Duodenal mucosa (tissue), 2 donors: Measurements from ENCODE around the gene CAMK2G.

Experiments
- H3K27ac ChIP-seq: one replicate; pipeline ENCODE4 v1.7.0; 2013; ENCODE audit warnings: low read depth, low read length
- H3K27me3 ChIP-seq, 2 donors: one replicate each; pipeline ENCODE4 v1.7.0; 2013; ENCODE audit warnings: low read length in 2 of 2, control low read depth in 1 of 2; ENCODE audit not compliant: insufficient read depth in 2 of 2, control insufficient read depth in 1 of 2
- H3K36me3 ChIP-seq, 2 donors: one replicate each; pipeline ENCODE4 v1.7.0; 2013; ENCODE audit warnings: low read length in 2 of 2, control low read depth in 1 of 2; ENCODE audit not compliant: insufficient read depth in 2 of 2, control insufficient read depth in 1 of 2
- H3K4me1 ChIP-seq, 2 donors: one replicate each; pipeline ENCODE4 v1.7.0; 2013; ENCODE audit warnings: low read length in 2 of 2, control low read depth in 1 of 2; ENCODE audit not compliant: insufficient read depth in 2 of 2, control insufficient read depth in 1 of 2
- H3K4me3 ChIP-seq, 2 donors: one replicate each; pipeline ENCODE4 v1.7.0; 2013; ENCODE audit warnings: low read length in 2 of 2, low read depth in 1 of 2
- H3K9ac ChIP-seq, 2 donors: one replicate each; pipeline ENCODE4 v1.7.0; 2013; ENCODE audit warnings: low read length in 2 of 2, low read depth in 1 of 2
- H3K9me3 ChIP-seq, 2 donors: one replicate each; pipeline ENCODE4 v1.7.0; 2013; ENCODE audit warnings: low read length in 2 of 2, control low read depth in 1 of 2; ENCODE audit not compliant: control insufficient read depth in 1 of 2

The CAMK2G gene

DNA sequence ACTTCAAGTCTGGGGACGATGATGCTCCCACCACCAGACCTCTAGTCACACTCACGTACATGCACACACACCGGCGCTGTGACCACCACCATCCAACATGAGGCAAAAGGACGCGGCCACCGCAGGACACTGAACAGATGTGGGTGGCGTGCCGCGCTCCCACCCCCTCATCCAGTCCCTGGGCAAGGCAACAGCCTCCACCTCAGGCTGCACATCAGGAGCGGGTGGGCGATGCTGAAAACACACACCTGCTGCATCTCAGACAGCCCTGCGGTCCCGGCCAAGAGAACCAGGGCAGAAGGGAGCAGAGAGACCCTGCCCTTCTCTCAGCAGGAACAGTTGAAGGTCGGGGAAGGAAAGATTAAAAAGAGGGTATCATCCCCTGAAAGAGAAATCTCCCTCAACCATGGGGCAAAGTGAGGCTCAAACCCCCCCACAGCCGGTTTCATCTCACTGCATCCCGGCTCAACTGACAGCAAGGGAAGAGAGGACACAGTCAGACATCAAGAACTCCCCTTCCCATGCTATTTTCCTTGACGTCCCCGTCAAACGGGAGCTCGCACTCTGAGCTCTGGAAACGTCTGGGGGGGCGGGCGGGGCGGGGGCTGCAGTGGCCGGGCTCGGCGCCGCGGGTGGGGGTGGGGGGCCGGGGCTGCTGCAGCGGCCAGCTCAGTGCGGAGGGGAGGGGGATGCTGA lies 1.1 kb downstream of the CAMK2G start:
- Histone ChIP-seq H3K36me3 (peaks cover 27 to 34% of the 10 kb centered on the region in 2 donors), H3K4me3 (peak overlapping the region; percentile 68 to 70), H3K27me3 (no peaks in the 10 kb centered on the region), H3K9me3 (no peaks in the 10 kb centered on the region), H3K27ac (no peak overlapping the region), H3K9ac (peak overlapping the region; percentile 45 to 63), H3K4me1 (peaks cover 61 to 63% of the 10 kb centered on the region in 2 donors)

DNA sequence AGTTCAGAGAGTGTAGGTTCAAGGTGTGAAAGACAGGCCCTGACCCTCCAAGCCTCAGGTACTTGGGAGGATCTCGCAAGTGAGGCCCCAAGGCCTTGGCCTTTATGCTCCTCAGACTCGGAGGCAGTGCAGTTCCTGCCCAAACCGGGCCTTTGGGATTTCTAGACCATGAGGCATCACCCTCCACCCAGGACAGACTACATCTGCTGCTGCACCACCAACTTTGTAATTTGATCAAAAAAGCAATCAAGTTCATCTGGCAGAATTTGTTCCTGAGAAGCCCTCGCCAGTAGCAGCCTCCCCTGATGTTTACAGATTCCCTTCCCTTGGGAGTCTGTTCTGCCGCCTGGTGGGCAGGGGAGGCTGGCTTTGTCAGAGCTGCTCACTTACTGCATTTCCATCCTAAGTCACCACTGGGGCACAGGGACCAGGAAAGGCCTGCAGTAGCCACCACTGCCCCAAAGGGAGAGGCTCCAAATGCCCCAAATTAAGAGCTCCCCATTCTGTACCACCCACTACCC lies 2.1 kb downstream of the CAMK2G start:
- peaks cover 63 to 68% of the 10 kb centered on the region in 2 donors for H3K4me1 ChIP-seq
- H3K27ac ChIP-seq, result peak overlapping the region; percentile 15
- H3K4me3 ChIP-seq, result peak overlapping the region; percentile 68 to 70

DNA sequence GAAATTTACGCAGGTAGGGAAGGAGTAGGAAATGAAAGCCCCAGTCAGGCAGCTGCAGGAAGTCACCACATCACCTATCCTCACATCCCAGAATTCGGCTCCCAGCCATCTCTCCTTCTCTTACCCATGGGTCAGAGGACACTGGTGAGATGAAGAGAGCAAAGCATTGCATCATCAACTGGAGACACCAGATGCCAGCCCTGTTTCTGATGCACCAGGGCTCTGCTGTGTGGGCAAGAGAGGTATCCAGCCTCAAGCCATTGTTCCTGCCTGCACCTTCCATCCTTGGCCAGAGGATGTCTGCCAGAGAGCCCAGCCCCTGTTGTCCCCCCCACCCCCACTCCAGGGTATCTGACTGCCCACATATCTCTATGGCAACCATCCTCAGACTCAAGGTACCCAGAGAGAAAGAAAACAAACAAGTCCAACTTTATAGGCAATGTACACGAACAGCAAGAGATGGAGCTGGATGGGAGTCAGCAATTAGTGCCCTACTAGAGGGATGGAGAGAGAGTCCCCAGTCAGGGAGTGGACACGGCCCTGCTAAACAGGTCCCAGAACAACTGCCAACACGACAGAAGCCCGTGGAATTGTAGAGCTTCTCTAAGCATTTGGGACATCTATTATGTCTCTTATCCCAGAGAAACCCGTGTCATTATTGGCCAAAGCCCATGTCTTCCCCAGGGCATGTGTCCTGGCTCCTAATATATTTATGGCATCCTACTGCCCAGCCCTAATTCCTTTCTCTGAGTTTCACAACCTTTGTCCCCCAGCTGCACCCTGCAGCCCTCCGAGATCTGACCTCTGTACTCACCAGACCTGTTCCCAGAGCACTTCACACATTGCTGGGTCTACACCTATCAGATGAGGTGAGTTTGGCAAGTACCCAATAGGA lies 2.8 kb downstream of the CAMK2G start:
- Histone ChIP-seq H3K4me1 (peaks cover 62 to 66% of the 10 kb centered on the region in 2 donors), H3K9ac (no peak overlapping the region)

More for the DNA sequence above, 2.1 kb downstream of the CAMK2G start:
- Histone ChIP-seq H3K27me3 (no peaks in the 10 kb centered on the region), H3K9me3 (no peaks in the 10 kb centered on the region), H3K9ac (peak overlapping the region in 1 of 2 donors; percentile 63), H3K36me3 (peaks cover 27 to 44% of the 10 kb centered on the region in 2 donors)

GRCh38 chr10:73868655-73869195 lies 5.6 kb downstream of the CAMK2G start:
- no peaks in the 10 kb centered on the region for H3K9me3 ChIP-seq
- no peak overlapping the region for H3K9ac ChIP-seq
- no peaks in the 10 kb centered on the region for H3K27me3 ChIP-seq
- H3K27ac ChIP-seq, result no peak overlapping the region
- H3K4me1 ChIP-seq, result peaks cover 66 to 67% of the 10 kb centered on the region in 2 donors
- H3K4me3 ChIP-seq, result no peak overlapping the region
- H3K36me3 ChIP-seq, result peaks cover 42 to 73% of the 10 kb centered on the region in 2 donors

More for the DNA sequence above, 2.8 kb downstream of the CAMK2G start:
- Histone ChIP-seq H3K9me3 (no peaks in the 10 kb centered on the region), H3K27me3 (no peaks in the 10 kb centered on the region), H3K36me3 (peaks cover 32 to 51% of the 10 kb centered on the region in 2 donors), H3K4me3 (peak overlapping the region; percentile 18 to 68), H3K27ac (peak overlapping the region; percentile 13)

DNA sequence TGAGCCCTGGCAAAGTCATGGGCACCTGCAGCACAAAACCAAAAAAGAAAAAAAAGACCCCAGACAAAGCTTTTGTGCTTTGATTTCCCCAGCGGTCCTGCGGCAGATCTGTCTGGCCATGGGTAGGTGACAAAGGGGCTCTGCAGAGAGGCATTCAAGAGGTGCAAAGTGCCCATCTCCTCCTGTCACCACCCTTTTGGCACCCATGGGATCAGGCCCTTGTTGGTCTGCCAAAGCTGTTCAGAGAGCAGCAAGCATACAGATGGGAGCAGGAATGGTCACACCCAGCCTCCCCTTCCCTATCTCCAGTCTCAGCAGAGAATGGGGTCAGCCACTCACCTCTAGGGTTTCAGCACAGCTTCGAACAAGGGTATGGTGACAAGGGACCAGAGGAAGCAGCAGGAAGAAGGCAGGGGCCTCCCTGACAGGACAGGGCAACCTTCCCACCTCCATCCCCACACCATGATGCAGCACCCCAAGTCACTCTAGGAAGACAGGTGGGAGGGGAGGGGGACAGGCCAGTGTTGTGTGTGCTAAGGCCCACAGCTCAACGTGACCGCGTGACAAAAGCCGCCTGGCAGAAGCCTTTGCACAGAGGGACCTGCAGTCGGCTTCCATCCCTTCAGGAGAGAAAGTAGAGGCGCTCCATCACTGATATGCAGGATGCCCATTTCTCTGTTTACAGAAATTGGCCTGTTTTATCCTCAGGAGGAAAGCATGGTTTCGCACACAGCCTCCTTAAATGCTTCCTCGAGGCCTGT lies 6.3 kb downstream of the CAMK2G start:
- H3K9ac ChIP-seq, result no peak overlapping the region
- H3K4me3 ChIP-seq, result no peak overlapping the region
- H3K27ac ChIP-seq, result no peak overlapping the region
- H3K36me3 ChIP-seq, result peaks cover 48 to 80% of the 10 kb centered on the region in 2 donors
- H3K9me3 ChIP-seq, result no peaks in the 10 kb centered on the region
- no peaks in the 10 kb centered on the region for H3K27me3 ChIP-seq
- H3K4me1 ChIP-seq, result peaks cover 68 to 69% of the 10 kb centered on the region in 2 donors

DNA sequence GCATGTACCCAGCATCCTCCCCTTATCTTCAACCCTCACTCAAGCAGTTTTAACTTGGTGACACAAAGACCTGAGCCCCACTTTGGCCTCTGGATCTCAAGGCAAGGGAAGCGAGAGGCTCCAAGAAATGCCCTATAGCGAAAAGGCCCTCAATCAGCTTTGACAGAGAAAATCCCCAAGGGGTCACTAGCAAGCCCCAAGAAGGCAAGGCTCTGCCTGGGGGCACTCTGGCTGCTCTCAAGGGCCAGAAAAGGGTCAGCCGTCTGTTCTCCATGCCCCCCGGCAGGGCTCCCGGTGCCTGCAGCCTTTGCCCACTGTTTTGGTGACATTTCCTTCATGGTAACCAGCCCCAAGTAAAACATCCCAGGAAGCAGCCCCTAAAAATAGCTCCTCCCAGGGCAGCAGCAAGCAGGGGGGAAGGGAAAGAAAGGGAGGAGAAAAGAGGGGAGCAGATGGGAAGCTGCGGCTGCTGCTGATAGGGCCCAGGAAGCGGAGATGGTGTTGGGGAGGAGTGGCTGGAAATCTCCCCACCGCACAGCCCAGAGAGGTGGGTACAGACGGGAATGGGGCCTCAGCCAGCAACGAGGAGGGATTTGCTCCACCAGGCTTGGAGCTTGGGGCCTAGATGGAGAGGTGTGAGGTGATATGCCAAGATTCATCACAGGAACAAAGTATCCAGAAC lies 7.1 kb downstream of the CAMK2G start:
- Histone ChIP-seq H3K4me1 (peaks cover 60 to 68% of the 10 kb centered on the region in 2 donors), H3K4me3 (no peak overlapping the region), H3K27ac (no peak overlapping the region), H3K36me3 (peaks cover 55 to 87% of the 10 kb centered on the region in 2 donors), H3K9ac (no peak overlapping the region), H3K27me3 (no peaks in the 10 kb centered on the region), H3K9me3 (no peaks in the 10 kb centered on the region)

DNA sequence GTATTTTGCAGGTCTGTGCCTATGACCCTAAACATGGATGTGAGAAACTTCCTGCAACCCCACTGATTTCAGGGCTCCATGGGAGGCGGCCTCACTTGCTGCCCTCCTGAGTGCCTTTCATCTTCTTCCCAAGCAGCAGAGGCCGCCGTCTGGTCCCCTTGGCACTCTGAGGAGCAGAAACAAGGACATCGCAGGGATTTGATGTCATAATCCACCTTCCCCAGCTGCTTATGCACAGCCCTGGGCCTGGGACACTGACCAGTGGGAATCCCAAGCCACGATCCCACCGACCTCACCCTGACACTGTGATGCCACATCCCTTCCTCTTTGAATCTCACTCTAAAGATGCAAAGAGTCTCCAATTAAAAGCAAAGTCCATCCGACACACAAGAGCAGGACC lies 7.7 kb downstream of the CAMK2G start:
- H3K27me3 ChIP-seq, result no peaks in the 10 kb centered on the region
- no peaks in the 10 kb centered on the region for H3K9me3 ChIP-seq
- H3K27ac ChIP-seq, result no peak overlapping the region
- H3K4me3 ChIP-seq, result peak overlapping the region in 1 of 2 donors; percentile 27
- peak overlapping the region in 1 of 2 donors; percentile 18 for H3K9ac ChIP-seq
- H3K4me1 ChIP-seq, result peaks cover 53 to 63% of the 10 kb centered on the region in 2 donors
- peaks cover 51 to 91% of the 10 kb centered on the region in 2 donors for H3K36me3 ChIP-seq

- H3K4me1 ChIP-seq, result peaks cover 45 to 54% of the 10 kb centered on the region in 2 donors
- H3K4me3 ChIP-seq, result peak overlapping the region; percentile 44
- no peaks in the 10 kb centered on the region for H3K27me3 ChIP-seq
- H3K27ac ChIP-seq, result no peak overlapping the region
- H3K36me3 ChIP-seq, result peaks cover 44 to 87% of the 10 kb centered on the region in 2 donors
- H3K9ac ChIP-seq, result peak overlapping the region; percentile 18 to 35
- no peaks in the 10 kb centered on the region for H3K9me3 ChIP-seq
These were observed 8.6 kb downstream of the CAMK2G start for GRCh38 chr10:73865459-73866442.
